GM12801 (cell line): Measurements from ENCODE around the gene CD99.

Experiments used
- CTCF ChIP-seq: IDR thresholded peaks from one replicate; pipeline ENCODE4 v1.5.1; 2011; ENCODE audit warnings: control low read depth; ENCODE audit not compliant: insufficient read length; ENCODE audit errors: extremely low read depth

Gene CD99

GRCh38 chrX:2690856-2691542, at the start of gene CD99:
Gene CD99, plus strand, starts transcription at chrX:2691295. Its CDS starts 66 bp downstream, at chrX:2691361.
- no peak for TF ChIP-seq CTCF

- no peak for TF ChIP-seq CTCF
Observed at GRCh38 chrX:2642146-2642545, 48.9 kb upstream of the CD99 start.

- TF ChIP-seq CTCF, result no peak
Observed at GRCh38 chrX:2642791-2643190, 48.3 kb upstream of the CD99 start.

- no peak for TF ChIP-seq CTCF
Observed at GRCh38 chrX:2643880-2644279, 47.2 kb upstream of the CD99 start.

- no peak for TF ChIP-seq CTCF
Observed at GRCh38 chrX:2645563-2645962, 45.5 kb upstream of the CD99 start.

GRCh38 chrX:2647627-2648026, 43.5 kb upstream of the CD99 start:
- no peak for TF ChIP-seq CTCF

GRCh38 chrX:2650037-2650436, 41.1 kb upstream of the CD99 start:
- TF ChIP-seq CTCF, result no peak

GRCh38 chrX:2650865-2651264, 40.2 kb upstream of the CD99 start:
- no peak for TF ChIP-seq CTCF
